ENCODE measurements around the gene KLK15. TPM values are rescaled to one million over a fixed set of nuclear protein-coding genes. Genes with fewer than 3 reads are reported as not detected.
"Not testable (repeated sequence)": the region's sequence is repeated elsewhere in the genome, so short reads cannot be mapped to it uniquely, and the experiment has no call there.

KLK15 gene
- total RNA-seq, 4 donors from 2014 or later: not detected

DNA sequence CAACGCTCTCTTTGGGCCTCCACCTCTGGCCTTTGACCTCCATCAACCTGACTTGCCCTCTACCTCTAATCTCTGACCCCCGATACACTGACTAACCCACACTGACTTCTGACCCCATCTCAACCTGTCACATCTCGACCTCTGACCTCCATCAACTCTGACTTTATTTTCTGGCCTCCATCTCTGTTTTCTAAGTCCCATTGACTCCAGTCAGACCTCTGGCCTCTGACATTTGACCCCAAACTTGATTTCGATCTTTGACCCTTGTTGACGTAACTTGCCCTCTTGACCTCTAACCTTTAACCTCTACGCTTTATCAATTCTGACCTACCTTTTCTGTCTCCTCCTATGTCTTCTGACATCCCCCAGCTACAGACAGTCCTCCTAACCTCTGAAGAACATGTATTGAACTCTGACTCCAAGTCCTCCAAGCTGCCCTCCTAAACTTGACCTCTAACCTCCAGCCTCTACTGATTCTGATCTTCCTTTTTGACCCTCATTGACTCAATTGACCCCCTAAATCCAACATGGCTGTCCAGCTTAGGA, 42.4 kb downstream of the KLK15 start:
- no peak for DNase-seq (ENCODE audit: extremely low spot score)
- TF ChIP-seq, protein P1, sequence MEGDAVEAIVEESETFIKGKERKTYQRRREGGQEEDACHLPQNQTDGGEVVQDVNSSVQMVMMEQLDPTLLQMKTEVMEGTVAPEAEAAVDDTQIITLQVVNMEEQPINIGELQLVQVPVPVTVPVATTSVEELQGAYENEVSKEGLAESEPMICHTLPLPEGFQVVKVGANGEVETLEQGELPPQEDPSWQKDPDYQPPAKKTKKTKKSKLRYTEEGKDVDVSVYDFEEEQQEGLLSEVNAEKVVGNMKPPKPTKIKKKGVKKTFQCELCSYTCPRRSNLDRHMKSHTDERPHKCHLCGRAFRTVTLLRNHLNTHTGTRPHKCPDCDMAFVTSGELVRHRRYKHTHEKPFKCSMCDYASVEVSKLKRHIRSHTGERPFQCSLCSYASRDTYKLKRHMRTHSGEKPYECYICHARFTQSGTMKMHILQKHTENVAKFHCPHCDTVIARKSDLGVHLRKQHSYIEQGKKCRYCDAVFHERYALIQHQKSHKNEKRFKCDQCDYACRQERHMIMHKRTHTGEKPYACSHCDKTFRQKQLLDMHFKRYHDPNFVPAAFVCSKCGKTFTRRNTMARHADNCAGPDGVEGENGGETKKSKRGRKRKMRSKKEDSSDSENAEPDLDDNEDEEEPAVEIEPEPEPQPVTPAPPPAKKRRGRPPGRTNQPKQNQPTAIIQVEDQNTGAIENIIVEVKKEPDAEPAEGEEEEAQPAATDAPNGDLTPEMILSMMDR (IDR thresholded peaks at IDR 0.05): no peak
- TF ChIP-seq EP300 (IDR thresholded peaks at IDR 0.05) (no peak), POLR2AphosphoS5 (IDR thresholded peaks at IDR 0.05) (no peak), POLR2A (IDR thresholded peaks at IDR 0.05; ENCODE audit: low read depth) (no peak)
- 86% methylated on average over 6 of the region's 6 CpGs for WGBS
- Histone ChIP-seq H3K36me3 (peaks cover 0 to 5% (median 0%) of the 10 kb centered on the region in 4 donors), H3K4me1 (no peaks in the 10 kb centered on the region), H3K27ac (replicated peaks in 1 of 4) (no peak overlapping the region), H3K27me3 (peaks cover 0 to 62% (median 0%) of the 10 kb centered on the region in 4 donors), H3K9me3 (no peaks in the 10 kb centered on the region), H3K4me3 (no peak overlapping the region)
- intact Hi-C loops (cut with DNase I): no loop called here

DNA sequence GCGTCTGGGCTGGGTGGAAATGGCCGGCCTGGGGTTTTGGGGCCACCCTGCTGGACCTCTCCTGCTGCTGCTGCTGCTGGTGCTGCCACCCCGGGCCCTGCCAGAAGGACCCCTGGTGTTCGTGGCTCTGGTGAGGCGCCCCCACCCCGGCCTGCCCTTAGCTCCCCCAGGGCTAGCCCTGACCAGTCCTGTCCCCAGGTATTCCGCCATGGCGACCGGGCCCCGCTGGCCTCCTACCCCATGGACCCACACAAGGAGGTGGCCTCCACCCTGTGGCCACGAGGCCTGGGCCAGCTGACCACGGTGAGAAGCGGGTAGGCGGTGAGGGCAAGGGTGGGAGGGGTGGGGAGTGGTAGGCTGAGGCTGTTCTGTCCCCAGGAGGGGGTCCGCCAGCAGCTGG, 43.0 kb downstream of the KLK15 start, which contains the start of gene ACP4:
Gene ACP4, plus strand, starts transcription at position 20 of the 400 bp plus-strand sequence. Its CDS starts 0 bp downstream, at position 20.
- no peaks in the 10 kb centered on the region for H3K9me3 ChIP-seq
- peaks cover 0 to 68% (median 0%) of the 10 kb centered on the region in 4 donors for H3K27me3 ChIP-seq
- H3K27ac ChIP-seq (replicated peaks in 1 of 4): no peak within 1 kb of the TSS
- no CpG with 5 or more reads among the region's 15 CpGs for WGBS
- no peaks in the 10 kb centered on the region for H3K4me1 ChIP-seq
- intact Hi-C loops (cut with DNase I): no loop called here
- peaks cover 0 to under 1% (median 0%) of the 10 kb centered on the region in 4 donors for H3K36me3 ChIP-seq
- TF ChIP-seq EP300 (IDR thresholded peaks at IDR 0.05) (no peak), POLR2AphosphoS5 (IDR thresholded peaks at IDR 0.05) (no peak), POLR2A (IDR thresholded peaks at IDR 0.05; ENCODE audit: low read depth) (no peak)
- TF ChIP-seq, protein P1 (IDR thresholded peaks at IDR 0.05): no peak
- DNase-seq (ENCODE audit: extremely low spot score): no peak
- H3K4me3 ChIP-seq: no peak within 1 kb of the TSS

DNA sequence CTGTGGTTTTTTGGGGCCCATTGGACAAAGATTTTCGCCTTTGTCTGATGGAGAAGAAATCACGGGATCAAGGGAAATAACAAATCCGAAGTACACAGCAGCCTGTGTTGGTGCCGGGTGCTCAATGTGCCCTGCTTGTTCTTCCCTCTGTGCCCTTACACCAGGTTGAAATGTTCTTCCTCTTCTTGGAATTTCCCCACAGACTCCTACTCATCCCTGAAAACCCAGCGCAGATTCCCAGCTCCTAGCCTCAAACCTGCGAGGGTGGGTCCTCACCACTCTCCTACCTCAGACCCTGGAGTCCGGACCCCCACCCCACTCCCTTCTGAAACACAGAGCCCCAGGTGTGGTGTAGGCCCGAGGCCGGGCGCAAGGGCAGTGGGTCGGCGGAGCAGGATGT, 48.0 kb downstream of the KLK15 start:
- Histone ChIP-seq H3K9me3 (no peaks in the 10 kb centered on the region), H3K4me3 (no peak overlapping the region), H3K4me1 (peaks cover 0 to 10% (median 4%) of the 10 kb centered on the region in 4 donors), H3K27ac (replicated peaks in 1 of 4) (no peak overlapping the region), H3K27me3 (peaks cover 0 to 74% (median 8%) of the 10 kb centered on the region in 4 donors), H3K36me3 (no peaks in the 10 kb centered on the region)
- DNase-seq (ENCODE audit: extremely low spot score): no peak
- TF ChIP-seq POLR2AphosphoS5 (IDR thresholded peaks at IDR 0.05) (no peak), EP300 (IDR thresholded peaks at IDR 0.05) (no peak), POLR2A (IDR thresholded peaks at IDR 0.05; ENCODE audit: low read depth) (no peak)
- TF ChIP-seq, protein P1 (IDR thresholded peaks at IDR 0.05): no peak
- WGBS: 83% methylated on average over 12 of the region's 12 CpGs
- intact Hi-C loops (cut with DNase I): no loop called here

DNA sequence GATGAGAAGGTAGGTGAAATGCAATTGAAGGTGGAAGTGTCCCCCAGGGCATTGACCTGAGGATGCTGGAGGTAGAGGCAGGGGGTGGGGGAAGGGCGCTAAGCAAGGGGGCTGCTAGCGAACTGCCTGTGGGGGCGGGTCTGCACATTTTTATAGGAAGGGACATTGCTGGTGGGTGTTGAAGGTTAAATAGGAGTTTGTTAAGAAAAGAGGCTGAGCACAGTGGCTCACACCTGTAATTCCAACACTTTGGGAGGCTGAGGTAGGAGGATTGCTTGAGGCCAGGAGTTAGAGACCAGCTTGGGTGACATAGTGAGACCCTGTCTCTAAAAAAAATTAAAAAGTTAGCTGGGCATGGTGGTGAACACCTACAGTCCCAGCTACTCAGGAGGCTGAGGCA, 48.7 kb downstream of the KLK15 start:
- Histone ChIP-seq H3K36me3 (no peaks in the 10 kb centered on the region), H3K9me3 (no peaks in the 10 kb centered on the region), H3K27me3 (peaks cover 0 to 74% (median 12%) of the 10 kb centered on the region in 4 donors), H3K27ac (replicated peaks in 1 of 4) (no peak overlapping the region), H3K4me1 (peaks cover 0 to 10% (median 4%) of the 10 kb centered on the region in 4 donors), H3K4me3 (no peak overlapping the region)
- 96% methylated on average over 3 of the region's 3 CpGs for WGBS
- intact Hi-C loops (cut with DNase I): loop anchor here (5.0 kb wide), 3 partner anchors 62 to 427 kb away; partner anchors contain the start of gene CLEC11A
- TF ChIP-seq, protein P1 (IDR thresholded peaks at IDR 0.05): no peak
- TF ChIP-seq EP300 (IDR thresholded peaks at IDR 0.05) (no peak), POLR2A (IDR thresholded peaks at IDR 0.05; ENCODE audit: low read depth) (no peak), POLR2AphosphoS5 (IDR thresholded peaks at IDR 0.05) (no peak)
- no peak for DNase-seq (ENCODE audit: extremely low spot score)

DNA sequence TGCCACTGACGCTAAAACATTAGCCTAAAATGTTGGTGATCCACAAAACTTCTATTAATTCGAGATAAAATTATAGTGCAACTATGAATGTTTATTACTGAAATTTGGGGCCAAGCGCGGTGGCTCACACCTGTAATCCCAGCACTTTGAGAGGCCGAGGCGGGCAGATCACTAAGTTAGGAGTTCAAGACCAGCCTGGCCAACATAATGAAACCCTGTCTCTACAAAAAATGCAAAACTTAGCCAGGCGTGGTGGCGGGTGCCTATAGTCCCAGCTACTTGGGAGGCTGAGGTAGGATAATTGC, 49.6 kb downstream of the KLK15 start:
- H3K4me3 ChIP-seq; H3K27ac ChIP-seq (replicated peaks in 1 of 4); DNase-seq (ENCODE audit: extremely low spot score); H3K9me3 ChIP-seq; H3K36me3 ChIP-seq; H3K4me1 ChIP-seq: not testable (repeated sequence)
- intact Hi-C loops (cut with DNase I): loop anchor here (2.0 to 5.0 kb wide), 4 partner anchors 61 to 426 kb away; partner anchors contain the start of gene CLEC11A
- 34% methylated on average over 8 of the region's 8 CpGs for WGBS
- peaks cover 0 to 77% (median 18%) of the 10 kb centered on the region in 4 donors for H3K27me3 ChIP-seq

Measured in esophagus muscularis mucosa (tissue), 4 donors.